Mucosa of stomach (tissue), 1 donor: Measurements from ENCODE around the gene FAM8A1.

Experiments
- H3K27me3 ChIP-seq: one replicate; pipeline ENCODE4 v1.7.0; 2013; ENCODE audit warnings: mild to moderate bottlenecking, low read length; ENCODE audit not compliant: control insufficient read depth, insufficient read depth
- H3K36me3 ChIP-seq: one replicate; pipeline ENCODE4 v1.7.0; 2013; ENCODE audit warnings: low read length; ENCODE audit not compliant: control insufficient read depth, insufficient read depth
- H3K4me1 ChIP-seq: one replicate; pipeline ENCODE4 v1.7.0; 2013; ENCODE audit warnings: mild to moderate bottlenecking, low read length; ENCODE audit not compliant: control insufficient read depth, insufficient read depth
- H3K4me3 ChIP-seq: one replicate; pipeline ENCODE4 v1.7.0; 2013; ENCODE audit warnings: low read length
- H3K9ac ChIP-seq: one replicate; pipeline ENCODE4 v1.7.0; 2013; ENCODE audit warnings: mild to moderate bottlenecking, low read length, moderate library complexity
- H3K9me3 ChIP-seq: one replicate; pipeline ENCODE4 v1.7.0; 2013; ENCODE audit warnings: mild to moderate bottlenecking, low read length, moderate library complexity; ENCODE audit not compliant: control insufficient read depth
- donor health status: Pancreatic carcinoma.

The FAM8A1 gene

DNA sequence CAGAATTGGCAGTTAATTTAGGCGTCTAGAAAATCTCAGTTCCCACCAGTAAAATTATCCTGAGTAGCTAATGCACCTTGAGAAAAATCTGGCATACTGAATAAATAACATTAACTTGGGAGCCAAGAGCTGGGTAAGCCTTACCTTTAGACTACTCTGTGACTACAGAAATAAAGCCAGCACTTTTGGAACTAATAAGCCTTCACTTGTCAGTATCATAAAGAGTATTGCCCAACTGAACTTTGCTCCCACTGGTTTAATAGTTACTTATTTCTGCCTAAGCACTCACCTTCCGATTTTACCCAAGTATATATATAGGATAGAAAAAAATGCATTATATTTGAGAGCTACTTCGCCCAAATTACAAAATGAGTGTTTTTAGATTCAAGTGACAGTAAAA, 10.7 kb downstream of the FAM8A1 start:
- Histone ChIP-seq H3K4me1 (no peaks in the 10 kb centered on the region), H3K36me3 (no peaks in the 10 kb centered on the region)

DNA sequence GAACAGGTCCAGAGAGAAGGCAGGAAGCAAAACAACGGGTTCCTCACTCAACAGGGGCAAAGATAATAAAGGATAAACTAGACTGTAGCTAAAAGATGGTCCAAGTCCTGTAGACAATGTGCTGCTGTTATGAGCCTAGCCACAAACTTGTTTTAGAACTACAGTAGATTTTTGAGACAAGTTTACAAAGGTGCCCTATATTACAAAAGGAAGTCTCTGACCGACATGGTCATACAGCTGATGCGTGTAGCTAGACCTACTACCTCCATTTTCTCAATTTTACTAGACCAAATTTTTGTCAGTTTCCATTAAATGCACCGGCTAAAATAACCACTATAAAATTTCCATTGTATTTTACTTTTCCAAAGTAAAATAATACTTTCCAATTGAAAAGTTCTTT, 11.9 kb downstream of the FAM8A1 start:
- Histone ChIP-seq H3K4me3 (no peak overlapping the region), H3K36me3 (no peaks in the 10 kb centered on the region)

More for the DNA sequence above, 10.7 kb downstream of the FAM8A1 start:
- Histone ChIP-seq H3K27me3 (no peaks in the 10 kb centered on the region), H3K9me3 (no peaks in the 10 kb centered on the region), H3K9ac (no peak overlapping the region), H3K4me3 (no peak overlapping the region)

DNA sequence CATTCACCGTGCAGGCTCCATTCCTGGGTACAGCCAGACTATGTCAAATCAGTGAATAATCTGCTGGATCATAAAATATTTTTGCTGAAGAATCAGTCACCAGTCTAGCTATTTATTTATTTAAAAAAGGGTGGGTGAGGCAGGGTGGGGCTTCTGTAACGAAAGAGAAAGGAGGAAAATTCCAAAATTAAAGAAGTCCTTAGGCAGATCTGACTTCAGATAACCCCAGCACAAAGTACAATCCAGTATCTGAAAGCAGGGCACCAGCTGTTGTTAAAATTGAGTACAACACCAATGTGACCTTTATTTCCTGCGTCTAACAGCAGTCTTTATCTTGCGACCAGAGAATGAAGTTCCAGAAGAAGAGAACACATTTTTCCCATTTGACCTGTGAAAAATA, 15.7 kb downstream of the FAM8A1 start:
- no peaks in the 10 kb centered on the region for H3K27me3 ChIP-seq
- no peaks in the 10 kb centered on the region for H3K9me3 ChIP-seq
- H3K4me3 ChIP-seq, result no peak overlapping the region
- H3K4me1 ChIP-seq, result no peaks in the 10 kb centered on the region
- no peaks in the 10 kb centered on the region for H3K36me3 ChIP-seq
- no peak overlapping the region for H3K9ac ChIP-seq

More for the DNA sequence above, 11.9 kb downstream of the FAM8A1 start:
- Histone ChIP-seq H3K9ac (no peak overlapping the region), H3K27me3 (no peaks in the 10 kb centered on the region), H3K4me1 (no peaks in the 10 kb centered on the region), H3K9me3 (no peaks in the 10 kb centered on the region)

DNA sequence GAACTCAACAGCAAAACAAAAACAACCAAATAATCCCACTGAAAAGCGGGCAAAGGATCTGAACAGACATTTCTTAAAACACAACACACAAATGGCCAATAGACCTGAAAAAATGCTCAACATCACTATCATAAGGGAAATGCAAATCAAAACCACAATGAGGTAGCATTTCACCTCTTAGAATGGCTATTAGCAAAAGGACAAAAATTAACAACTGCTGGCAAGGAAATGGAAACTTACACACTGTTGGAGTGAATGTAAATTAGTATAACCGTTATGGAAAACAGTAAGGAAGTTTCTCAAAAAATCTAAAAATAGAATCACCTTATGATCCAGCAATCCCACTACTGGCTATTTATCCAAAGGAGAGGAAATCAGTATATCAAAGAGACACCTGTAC, 20.9 kb downstream of the FAM8A1 start:
- no peak overlapping the region for H3K4me3 ChIP-seq
- H3K27me3 ChIP-seq, result no peaks in the 10 kb centered on the region
- no peaks in the 10 kb centered on the region for H3K4me1 ChIP-seq
- no peak overlapping the region for H3K9ac ChIP-seq
- H3K36me3 ChIP-seq, result peaks cover 5% of the 10 kb centered on the region
- H3K9me3 ChIP-seq, result no peaks in the 10 kb centered on the region

DNA sequence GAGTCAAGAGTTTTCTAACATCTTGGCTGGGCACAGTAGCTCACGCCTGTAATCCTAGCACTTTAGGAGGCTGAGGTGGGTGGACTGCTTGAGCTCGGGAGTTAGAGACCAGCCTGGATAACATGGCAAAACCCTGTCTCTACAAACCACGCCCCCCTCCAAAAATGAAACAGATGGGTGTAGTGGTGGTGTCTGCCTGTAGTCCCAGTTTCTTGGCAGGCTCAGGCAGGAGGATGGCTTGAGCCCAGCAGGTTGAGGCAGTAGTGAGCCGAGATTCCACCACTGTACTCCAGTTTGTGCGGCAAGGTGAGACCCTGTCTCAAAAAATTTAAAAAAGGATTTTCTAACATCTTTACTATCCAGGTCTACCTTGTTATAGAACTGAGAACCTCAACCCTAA, 22.0 kb downstream of the FAM8A1 start:
- Histone ChIP-seq H3K9ac (no peak overlapping the region), H3K36me3 (peaks cover 5% of the 10 kb centered on the region), H3K4me1 (no peaks in the 10 kb centered on the region), H3K9me3 (no peaks in the 10 kb centered on the region), H3K27me3 (no peaks in the 10 kb centered on the region), H3K4me3 (no peak overlapping the region)

DNA sequence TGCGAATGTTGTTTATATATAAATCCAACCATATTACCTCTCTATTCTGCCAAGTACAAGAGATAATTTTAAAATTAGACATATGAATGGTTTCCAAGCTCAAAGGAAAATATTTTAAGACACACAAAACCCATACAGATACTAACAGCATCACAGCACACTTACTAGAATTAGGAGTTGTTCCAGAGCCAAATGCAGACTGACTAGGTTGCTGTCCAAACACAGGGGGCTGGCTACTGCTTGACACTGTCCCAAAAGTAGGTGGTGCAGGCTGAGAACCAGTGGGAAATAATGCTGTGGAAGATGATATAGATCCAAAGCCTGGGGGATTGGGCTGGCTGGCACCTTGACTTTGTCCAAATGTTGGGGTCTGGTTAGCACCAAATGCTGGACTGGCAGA, 24.3 kb downstream of the FAM8A1 start:
- Histone ChIP-seq H3K9me3 (no peaks in the 10 kb centered on the region), H3K9ac (no peak overlapping the region), H3K4me1 (no peaks in the 10 kb centered on the region), H3K4me3 (no peak overlapping the region), H3K27me3 (no peaks in the 10 kb centered on the region), H3K36me3 (peaks cover 5% of the 10 kb centered on the region)

DNA sequence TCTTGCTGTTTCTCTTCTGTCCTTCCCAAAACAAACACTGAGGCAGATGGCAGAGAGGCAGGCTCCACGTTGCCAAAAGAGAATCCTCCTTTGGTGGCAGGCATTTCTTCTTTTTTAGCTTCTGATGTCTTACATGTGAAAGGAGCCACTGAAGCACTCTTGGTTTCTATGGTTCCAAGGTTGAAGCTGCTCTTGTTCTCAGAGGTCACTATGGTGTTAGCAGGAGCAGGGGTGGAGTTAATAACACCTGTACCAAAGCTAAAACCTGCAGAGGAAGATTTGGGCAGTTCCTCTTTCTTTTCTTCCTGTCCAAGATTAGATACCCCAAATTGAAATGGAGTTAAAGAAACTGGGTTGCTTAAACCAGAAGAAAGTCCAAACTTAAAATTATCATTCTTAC, 28.8 kb downstream of the FAM8A1 start:
- H3K9me3 ChIP-seq, result no peaks in the 10 kb centered on the region
- no peaks in the 10 kb centered on the region for H3K4me1 ChIP-seq
- H3K36me3 ChIP-seq, result peaks cover 5% of the 10 kb centered on the region
- no peaks in the 10 kb centered on the region for H3K27me3 ChIP-seq
- no peak overlapping the region for H3K9ac ChIP-seq
- H3K4me3 ChIP-seq, result no peak overlapping the region

DNA sequence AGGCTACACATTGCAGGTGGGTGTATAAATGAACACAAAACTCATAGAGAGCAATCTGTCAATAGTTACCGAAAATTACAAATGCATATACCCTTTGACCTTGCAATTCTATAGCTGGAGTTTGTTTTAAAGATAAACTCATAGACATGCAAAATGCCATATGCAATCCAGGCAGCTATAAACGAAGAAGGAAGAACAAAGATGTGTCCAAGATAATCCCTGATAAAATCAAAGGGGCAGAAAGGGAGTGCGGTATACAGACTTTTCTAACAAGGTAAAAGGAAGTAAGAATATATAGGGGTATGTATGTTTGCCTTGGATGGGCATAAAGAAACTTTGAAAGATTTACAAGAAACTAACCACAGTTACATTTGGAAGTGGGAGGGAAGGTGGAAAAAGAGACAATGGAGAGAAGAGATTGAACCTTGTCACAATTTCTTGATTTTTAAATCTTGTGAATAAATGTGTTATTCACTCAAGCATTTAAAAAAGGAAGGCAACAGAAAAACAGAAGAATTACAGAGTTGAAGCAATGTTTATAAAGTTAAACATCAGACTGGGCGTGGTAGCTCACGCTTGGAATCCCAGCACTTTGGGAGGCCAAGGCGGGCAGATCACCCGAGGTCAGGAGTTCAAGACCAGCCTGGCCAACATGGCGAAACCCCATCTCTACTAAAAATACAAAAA, 29.9 kb downstream of the FAM8A1 start:
- Histone ChIP-seq H3K27me3 (no peaks in the 10 kb centered on the region), H3K9me3 (no peaks in the 10 kb centered on the region), H3K9ac (no peak overlapping the region), H3K4me1 (no peaks in the 10 kb centered on the region), H3K36me3 (peaks cover 5% of the 10 kb centered on the region), H3K4me3 (no peak overlapping the region)

DNA sequence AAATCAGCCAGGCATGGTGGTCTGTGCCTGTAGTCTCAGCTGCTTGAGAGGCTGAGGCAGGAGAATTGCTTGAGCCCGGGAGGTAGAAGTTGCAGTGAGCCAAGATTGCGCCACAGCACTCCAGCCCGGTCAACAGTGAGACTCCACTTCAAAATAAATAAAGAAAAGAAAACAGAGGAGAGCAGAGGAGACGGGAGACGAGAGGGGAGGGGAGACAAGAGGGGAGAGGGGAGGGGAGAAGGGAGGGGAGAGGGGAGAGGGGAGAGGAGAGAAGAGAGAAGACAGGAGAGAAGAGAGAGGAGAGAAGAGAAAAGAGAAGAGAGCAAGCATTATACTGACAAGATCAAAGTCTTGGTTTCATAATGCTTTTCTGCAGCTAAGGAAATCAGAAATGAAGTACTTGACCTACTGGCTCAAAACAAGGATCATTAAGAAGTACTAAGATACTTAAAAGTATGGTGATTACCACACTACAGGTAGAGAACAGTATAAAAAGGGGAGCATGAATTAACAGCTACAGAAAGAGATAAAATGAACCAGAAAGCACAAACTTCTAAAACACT, 30.5 kb downstream of the FAM8A1 start:
- Histone ChIP-seq H3K4me1 (no peaks in the 10 kb centered on the region), H3K9ac (no peak overlapping the region), H3K27me3 (no peaks in the 10 kb centered on the region), H3K4me3 (no peak overlapping the region), H3K9me3 (no peaks in the 10 kb centered on the region), H3K36me3 (peaks cover 7% of the 10 kb centered on the region)

DNA sequence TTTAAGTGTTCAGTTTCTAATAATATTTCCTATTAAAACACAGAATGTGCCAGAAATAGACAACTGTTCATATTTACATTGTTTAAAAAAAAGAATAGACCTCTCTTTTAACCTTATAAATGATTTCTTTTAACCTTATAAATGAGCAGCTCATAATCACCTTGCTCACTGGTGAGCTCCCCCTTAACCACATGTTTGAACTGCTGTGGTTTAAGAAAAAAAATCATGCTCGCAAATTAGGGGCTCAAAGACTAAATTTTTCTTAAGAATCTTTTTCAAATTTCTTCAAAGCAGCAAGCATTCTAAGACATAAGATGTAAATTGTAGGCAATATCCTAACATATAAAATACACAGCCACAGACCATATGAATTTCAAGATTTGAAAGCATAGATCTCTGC, 32.8 kb downstream of the FAM8A1 start:
- Histone ChIP-seq H3K36me3 (peaks cover 6% of the 10 kb centered on the region), H3K4me1 (no peaks in the 10 kb centered on the region), H3K9ac (no peak overlapping the region), H3K9me3 (no peaks in the 10 kb centered on the region), H3K27me3 (no peaks in the 10 kb centered on the region), H3K4me3 (no peak overlapping the region)

DNA sequence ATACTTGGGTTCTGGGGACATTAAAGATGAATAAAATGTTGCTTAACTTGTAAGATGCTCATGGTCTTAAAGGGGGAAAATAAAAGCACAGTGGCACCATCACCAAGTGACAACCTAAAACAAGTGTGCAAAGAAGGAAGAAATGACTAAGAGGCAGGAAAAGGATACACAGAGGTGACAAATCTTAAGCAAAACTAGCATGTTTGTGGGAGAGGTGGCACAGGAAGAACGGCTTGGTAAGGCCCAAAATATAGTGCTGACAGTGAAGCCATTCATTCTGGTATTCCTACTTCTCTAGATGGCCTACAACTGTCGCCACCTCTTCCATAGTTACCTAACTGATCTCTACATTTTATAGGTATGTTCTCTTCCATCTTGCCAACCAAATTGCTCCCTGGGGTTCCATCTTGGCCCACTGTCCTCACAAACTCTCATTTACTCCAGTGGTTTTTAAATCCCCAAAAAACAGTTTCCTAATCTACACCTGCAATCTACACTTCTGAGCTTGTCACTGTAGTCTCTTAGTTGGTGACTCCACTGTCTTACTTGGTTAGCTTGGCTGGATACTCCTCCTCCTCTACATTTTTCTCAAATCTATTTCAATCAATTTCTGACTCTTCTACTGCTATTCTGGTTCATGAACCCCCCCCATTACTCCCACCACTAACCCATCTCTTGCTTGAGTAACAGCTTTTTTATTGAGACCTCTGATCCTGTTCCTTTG, 33.5 kb downstream of the FAM8A1 start:
- H3K27me3 ChIP-seq, result no peaks in the 10 kb centered on the region
- H3K36me3 ChIP-seq, result peaks cover 6% of the 10 kb centered on the region
- H3K9ac ChIP-seq, result no peak overlapping the region
- H3K4me1 ChIP-seq, result no peaks in the 10 kb centered on the region
- no peak overlapping the region for H3K4me3 ChIP-seq
- H3K9me3 ChIP-seq, result no peaks in the 10 kb centered on the region

DNA sequence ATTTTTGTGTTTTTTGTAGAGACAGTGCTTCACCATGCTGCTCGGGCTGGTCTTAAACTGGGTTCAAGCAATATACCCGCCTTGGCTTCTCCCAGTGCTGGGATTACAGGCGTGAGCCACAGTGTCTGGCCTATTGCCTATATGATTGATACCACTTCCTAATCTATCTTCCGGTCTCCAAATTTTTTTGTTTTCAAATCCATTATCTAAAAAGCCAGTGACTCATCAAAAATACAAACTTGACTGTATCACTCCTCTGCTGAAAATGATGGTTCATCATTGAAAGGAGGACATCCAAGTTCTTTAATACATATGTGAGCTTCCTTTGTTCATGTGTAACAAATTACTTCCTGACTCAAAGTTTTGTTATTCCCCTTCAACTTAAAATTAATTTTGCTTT, 35.5 kb downstream of the FAM8A1 start:
- no peaks in the 10 kb centered on the region for H3K4me1 ChIP-seq
- H3K4me3 ChIP-seq, result no peak overlapping the region
- H3K36me3 ChIP-seq, result peaks cover 6% of the 10 kb centered on the region
- no peaks in the 10 kb centered on the region for H3K27me3 ChIP-seq
- H3K9ac ChIP-seq, result no peak overlapping the region
- H3K9me3 ChIP-seq, result no peaks in the 10 kb centered on the region
